ENCODE measurements around the gene ADAP2. TPM values are rescaled to one million over a fixed set of nuclear protein-coding genes. Genes with fewer than 3 reads are reported as not detected.

The ADAP2 gene
- total and polyA plus RNA-seq, 2 of the 8 experiments (the other 6 are each of a cell fraction or from before 2014, with no cell fraction given): 0.76 to 1.1 TPM

- Histone ChIP-seq H3K18ac (ENCODE audit: extremely low read depth, low read length) (no peak overlapping the region), H4K8ac (ENCODE audit: extremely low read depth, insufficient read depth, low read length) (no peak overlapping the region), H3K27ac (ENCODE audit: low read depth, low read length) (no peak overlapping the region), H2BK5ac (ENCODE audit: low read depth, low read length) (no peak overlapping the region), H3K56ac (replicated peaks; ENCODE audit: insufficient read length, low read depth, low read length) (no peak overlapping the region), H3K23me2 (ENCODE audit: low read depth, low read length) (no peaks in the 10 kb centered on the region), H2AK5ac (ENCODE audit: low read depth, low read length) (no peak overlapping the region), H3K27me3 (replicated peaks in 1 of 4; ENCODE audit: control insufficient read depth in 3 of 4, extremely low read depth in 1 of 4, insufficient read depth in 3 of 4, low read length in 3 of 4) (peaks cover 0 to 7% (median 6%) of the 10 kb centered on the region in 4 experiments; a peak in 5 of 7 replicates), H3K79me2 (ENCODE audit: control insufficient read depth in 1 of 2, insufficient read depth in 2 of 2, low read length in 2 of 2) (0 out of 4 replicates have a peak, but pooled peaks cover 0 to 3% of the 10 kb centered on the region in 2 experiments), H3K14ac (ENCODE audit: insufficient read length) (no peak overlapping the region), H3K4ac (replicated peaks; ENCODE audit: insufficient read length, low read depth, low read length) (no peak overlapping the region), H3K79me1 (ENCODE audit: low read depth, low read length) (no peaks in the 10 kb centered on the region), H2BK15ac (ENCODE audit: low read length) (no peak overlapping the region), H4K91ac (replicated peaks; ENCODE audit: insufficient read length, low read length) (no peak overlapping the region), H3K9me3 (ENCODE audit: insufficient read depth in 2 of 2, low read depth in 1 of 2, low read length in 1 of 2) (no peaks in the 10 kb centered on the region), H3K4me1 (replicated peaks in 1 of 4; ENCODE audit: control insufficient read depth in 3 of 4, insufficient read depth in 4 of 4, low read length in 3 of 4) (peaks cover 0 to 8% (median 0%) of the 10 kb centered on the region in 4 experiments; a peak in 2 of 7 replicates), H3K23ac (ENCODE audit: insufficient read length) (no peak overlapping the region), H3K9ac (replicated peaks in 1 of 4; ENCODE audit: extremely low read depth in 1 of 4, low read depth in 3 of 4, low read length in 3 of 4) (no peak overlapping the region), H3K4me2 (ENCODE audit: insufficient read depth in 1 of 2, low read depth in 2 of 2, low read length in 2 of 2) (no peak overlapping the region), H2AFZ (ENCODE audit: low read length) (no peak overlapping the region), H3K36me3 (ENCODE audit: control insufficient read depth in 2 of 4, insufficient read depth in 4 of 4, low read length in 3 of 4) (no peaks in the 10 kb centered on the region), H2BK12ac (ENCODE audit: low read depth, low read length) (no peak overlapping the region), H2BK20ac (ENCODE audit: low read length) (no peak overlapping the region), H4K5ac (ENCODE audit: insufficient read length, low read depth, low read length) (no peak overlapping the region), H4K20me1 (replicated peaks in 1 of 2; ENCODE audit: control insufficient read depth in 1 of 2, insufficient read depth in 2 of 2, low read length in 2 of 2) (no peaks in the 10 kb centered on the region), H3K4me3 (ENCODE audit: extremely low read depth in 1 of 4, insufficient read depth in 2 of 4, low read depth in 3 of 4, low read length in 4 of 4) (no peak overlapping the region), H2BK120ac (replicated peaks; ENCODE audit: low read depth, low read length) (no peak overlapping the region)
- WGBS, 2 experiments (ENCODE audit: extremely low coverage in 1 of 2, insufficient coverage in 1 of 2, insufficient read length in 1 of 2, insufficient replicate concordance in 2 of 2, low coverage in 1 of 2, low lambda C conversion rate in 2 of 2, missing lambda C conversion rate in 1 of 2): 78% methylated on average over 5 of the region's 5 CpGs; no CpG with 5 or more reads in 1 of the 2 experiments
- FAIRE-seq (no peak), DNase-seq (ENCODE audit: low read depth in 1 of 2, low spot score in 2 of 2) (no peak)
- POLR2A ChIA-PET (ENCODE audit: partially characterized antibody): interaction anchor here (1.0 kb wide), 2 partner anchors 9 to 181 kb away, joined by 3 to 4 read pairs; no protein-coding TSS in a partner anchor
- CTCF ChIA-PET (ENCODE audit: partially characterized antibody): interaction anchor here (0.7 to 1.7 kb wide), 3 partner anchors 8 to 70 kb away, joined by 3 to 4 read pairs (median 3); partner anchors contain the start of gene TEFM
- TF ChIP-seq CHD2 (IDR thresholded peaks at IDR 0.05; ENCODE audit: low read length): no peak
Observed at GRCh38 chr17:30915833-30916611, 5.7 kb upstream of the ADAP2 start.

All from H1 (cell line).